A673 (cell line): ENCODE results near the gene HOXC10. TPM values are rescaled to one million over a fixed set of nuclear protein-coding genes. Genes with fewer than 3 reads are reported as not detected.
A peak's percentile ranks its signal among the peaks of the same experiment; 100 is the strongest.

Experiments
- BruUV-seq: library from RNA; stranded (reverse); fragments of 400-500 nt; replicated peaks from 2 replicates; lab custom pipeline; 2021; lab: Mats Ljungman, UMichigan
- CTCF ChIA-PET: fragments of 300-600 bp; sonication (Branson Sonifier 250); formaldehyde crosslinking; loops from one replicate; lab custom pipeline; 2022; ENCODE audit warnings: antibody characterized with exemption; lab: Charles Lee
- POLR2A ChIA-PET: fragments of 300-600 bp; sonication (Branson Sonifier 250); formaldehyde crosslinking; loops from one replicate; lab custom pipeline; 2022; ENCODE audit warnings: antibody characterized with exemption; ENCODE audit not compliant: low non-redundant PET; lab: Charles Lee
- DNase-seq: peaks from one replicate; pipeline ENCODE4 v3.0.0-alpha.2; 2015; ENCODE audit warnings: low spot score
- H3K27ac ChIP-seq: fragments of 200-600 bp; sonication (generic); 2 replicates; pipeline ENCODE4 v1.5.1; 2016; ENCODE audit warnings: mixed run types, low read depth, mild to moderate bottlenecking, mixed read lengths, antibody characterized with exemption, low read length; ENCODE audit not compliant: poor library complexity, severe bottlenecking
- H3K27me3 ChIP-seq: fragments of 200-600 bp; sonication (generic); replicated peaks from 2 replicates; pipeline ENCODE4 v1.6.1; 2017; ENCODE audit warnings: mixed run types, low read depth, mild to moderate bottlenecking, mixed read lengths, antibody characterized with exemption, low read length; ENCODE audit not compliant: insufficient read depth, poor library complexity
- H3K36me3 ChIP-seq: fragments of 200-600 bp; sonication (generic); 2 replicates; pipeline ENCODE4 v1.6.1; 2016; ENCODE audit warnings: mixed run types, mild to moderate bottlenecking, mixed read lengths, antibody characterized with exemption, low read length; ENCODE audit not compliant: insufficient read depth, poor library complexity, severe bottlenecking
- H3K4me1 ChIP-seq: fragments of 200-600 bp; sonication (generic); 2 replicates; pipeline ENCODE4 v1.6.1; 2017; ENCODE audit warnings: mixed run types, mild to moderate bottlenecking, mixed read lengths, antibody characterized with exemption, low read length; ENCODE audit not compliant: insufficient read depth, poor library complexity, severe bottlenecking
- H3K4me3 ChIP-seq: fragments of 200-600 bp; sonication (generic); 2 replicates; pipeline ENCODE4 v1.5.1; 2016; ENCODE audit warnings: low read depth, mixed run types, mild to moderate bottlenecking, mixed read lengths, low read length; ENCODE audit not compliant: poor library complexity, severe bottlenecking
- H3K9me3 ChIP-seq: fragments of 200-600 bp; sonication (generic); 2 replicates; pipeline ENCODE4 v1.6.1; 2016; ENCODE audit warnings: mixed run types, low read depth, mild to moderate bottlenecking, mixed read lengths, antibody characterized with exemption, low read length; ENCODE audit not compliant: poor library complexity, severe bottlenecking
- CTCF ChIP-seq: fragments of 300-800, 200-600 bp; sonication (generic); conservative IDR thresholded peaks from 2 replicates; pipeline ENCODE4 v1.5.1; 2017; ENCODE audit warnings: low read depth, mild to moderate bottlenecking, antibody characterized with exemption, low read length, moderate library complexity, mixed read lengths
- EZH2 ChIP-seq: fragments of 200-600 bp; sonication (generic); IDR thresholded peaks from 2 replicates; pipeline ENCODE4 v1.6.1; 2017; ENCODE audit warnings: borderline replicate concordance, low read depth, mild to moderate bottlenecking, mixed read lengths, antibody characterized with exemption, low read length; ENCODE audit not compliant: poor library complexity, severe bottlenecking
- intact Hi-C: fragments of 100-400 bp; cut with micrococcal nuclease; formaldehyde crosslinking; loops from one replicate; pipeline ENCODE4 v1.10.0; 2022; ENCODE audit not compliant: unreplicated experiment
- total RNA-seq: library from RNA; stranded (reverse); gene quantifications from 2 replicates; pipeline ENCODE4 v1.2.3, GENCODE V29; 2021

Gene HOXC10
- total RNA-seq, 1 experiment from 2014 or later, result 27.8 TPM

- CTCF ChIA-PET, result interaction anchor here (1.1 kb wide), 1 partner anchor 16 kb away, joined by 4 read pairs; no protein-coding TSS in a partner anchor
Observed at GRCh38 chr12:54010053-54010971, 25.4 kb downstream of the HOXC10 start.

DNA sequence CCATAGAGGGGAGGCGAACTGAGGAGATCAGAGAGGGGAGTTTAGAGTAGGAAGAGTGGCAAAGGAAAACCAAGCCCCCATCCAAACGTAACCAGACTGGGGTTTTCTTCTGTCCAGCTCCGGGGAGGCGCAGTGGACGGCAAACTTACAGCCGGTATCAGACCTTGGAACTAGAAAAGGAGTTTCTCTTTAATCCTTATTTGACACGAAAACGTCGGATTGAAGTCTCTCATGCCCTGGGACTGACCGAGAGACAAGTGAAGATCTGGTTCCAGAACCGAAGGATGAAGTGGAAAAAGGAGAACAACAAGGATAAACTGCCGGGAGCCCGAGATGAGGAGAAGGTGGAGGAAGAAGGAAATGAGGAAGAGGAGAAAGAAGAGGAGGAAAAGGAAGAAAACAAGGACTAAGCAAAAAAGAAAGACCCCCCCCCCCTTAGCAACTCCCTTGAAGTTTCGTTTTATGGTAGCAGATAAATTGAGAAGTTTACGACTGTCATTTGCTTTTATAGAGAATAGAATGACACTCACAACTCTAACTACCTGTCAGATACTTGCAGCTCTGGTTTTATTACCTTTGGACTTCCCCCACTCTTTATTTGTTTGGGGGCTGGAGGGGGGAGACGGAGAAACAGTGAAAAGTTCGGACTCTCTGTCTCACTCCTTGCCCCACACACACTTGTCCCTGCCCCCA is 26.2 kb downstream of the HOXC10 start:
- Histone ChIP-seq H3K36me3 (no peaks in the 10 kb centered on the region), H3K4me1 (peaks cover 66% of the 10 kb centered on the region), H3K4me3 (no peak overlapping the region), H3K9me3 (no peaks in the 10 kb centered on the region), H3K27me3 (no peaks in the 10 kb centered on the region), H3K27ac (peak overlapping the region; percentile 77)
- DNase-seq, result no peak
- intact Hi-C loops, result no loop called here
- ChIA-PET POLR2A (interaction anchor here (0.6 kb wide), 1 partner anchor 833 kb away, joined by 5 read pairs; no protein-coding TSS in a partner anchor), CTCF (interaction anchor here (1.1 kb wide), 1 partner anchor 15 kb away, joined by 4 read pairs; no protein-coding TSS in a partner anchor)
- TF ChIP-seq CTCF (no peak), EZH2 (no peak)
- BruUV-seq, result no TSS peak

More at GRCh38 chr12:54010053-54010971, 25.4 kb downstream of the HOXC10 start:
- H3K9me3 ChIP-seq, result no peaks in the 10 kb centered on the region
- intact Hi-C loops, result no loop called here
- no peaks in the 10 kb centered on the region for H3K36me3 ChIP-seq
- TF ChIP-seq CTCF (no peak), EZH2 (no peak)
- POLR2A ChIA-PET, result no interaction called here
- H3K27me3 ChIP-seq, result no peaks in the 10 kb centered on the region
- BruUV-seq, result no TSS peak
- DNase-seq, result no peak
- H3K4me1 ChIP-seq, result peaks cover 63% of the 10 kb centered on the region
- peak overlapping the region; percentile 56 for H3K4me3 ChIP-seq
- H3K27ac ChIP-seq, result peak overlapping the region; percentile 77

GRCh38 chr12:54011665-54012532 is 27.0 kb downstream of the HOXC10 start:
- H3K36me3 ChIP-seq, result no peaks in the 10 kb centered on the region
- no peak for TF ChIP-seq CTCF
- no peak for TF ChIP-seq EZH2
- intact Hi-C loops, result no loop called here
- H3K9me3 ChIP-seq, result no peaks in the 10 kb centered on the region
- no peaks in the 10 kb centered on the region for H3K27me3 ChIP-seq
- ChIA-PET CTCF (no interaction called here), POLR2A (interaction anchor here (0.6 kb wide), 1 partner anchor 834 kb away, joined by 5 read pairs; no protein-coding TSS in a partner anchor)
- BruUV-seq, result no TSS peak
- peaks cover 60% of the 10 kb centered on the region for H3K4me1 ChIP-seq
- DNase-seq, result no peak
- no peak overlapping the region for H3K27ac ChIP-seq
- no peak overlapping the region for H3K4me3 ChIP-seq
